Heart right ventricle (tissue), 16 donors: ENCODE data around the gene FCER2. TPM values are rescaled to one million over a fixed set of nuclear protein-coding genes. Genes with fewer than 3 reads are reported as not detected.

ENCODE experiments used
- ATAC-seq, 8 donors: fragments of 200-7000 bp; cut with Tn5 transposase; one replicate each; pipeline ENCODE4 v1.9.1; 2020; ENCODE audit warnings: mild to moderate bottlenecking in 8 of 8, moderate library complexity in 8 of 8, moderate number of reproducible peaks in 1 of 8
- DNase-seq, 2 donors: peaks; one replicate each; pipeline ENCODE4 v3.0.0-alpha.2; 2020
- H3K27ac ChIP-seq, 10 donors: fragments of 200-600 bp; sonication (generic) in 2 of 10; one replicate each; pipeline versions ENCODE4 v1.5.0 to v1.8.0; 2020 to 2022; ENCODE audit warnings: mild to moderate bottlenecking in 3 of 10
- H3K27me3 ChIP-seq, 7 donors: fragments of 200-600 bp; one replicate each; pipeline ENCODE4 v1.8.0; 2021 to 2022; ENCODE audit warnings: mild to moderate bottlenecking in 2 of 7
- H3K36me3 ChIP-seq, 9 donors: fragments of 200-600 bp; sonication (generic) in 1 of 9; one replicate each; pipeline versions ENCODE4 v1.5.0 to v1.8.0; 2020 to 2022; ENCODE audit warnings: mild to moderate bottlenecking in 2 of 9
- H3K4me1 ChIP-seq, 9 donors: fragments of 200-600 bp; sonication (generic) in 1 of 9; one replicate each; pipeline versions ENCODE4 v1.5.0 to v1.8.0; 2020 to 2022; ENCODE audit warnings: mild to moderate bottlenecking in 4 of 9
- H3K4me3 ChIP-seq, 10 donors: fragments of 200-600 bp; sonication (generic) in 2 of 10; one replicate each; pipeline versions ENCODE4 v1.5.0 to v1.8.0; 2020 to 2022; ENCODE audit warnings: mild to moderate bottlenecking in 7 of 10, moderate library complexity in 2 of 10
- H3K9me3 ChIP-seq, 11 donors: fragments of 200-600 bp in 10 of 11; sonication (generic) in 2 of 11; one replicate each; pipeline versions ENCODE4 v1.5.0 to v1.8.0; 2013 to 2022; ENCODE audit warnings: mild to moderate bottlenecking in 2 of 11, control low read depth in 1 of 11, moderate library complexity in 1 of 11
- WGBS, 2 donors: extraction: QIAGEN DNeasy Blood & Tissue Kit; methylation state at CpG; one replicate each; pipeline ENCODE4 v1.1.7; 2013; ENCODE audit warnings: inconsistent platforms in 1 of 2; 5-methylcytosine and 5-hydroxymethylcytosine counted together
- intact Hi-C, 10 donors: fragments of 100-400 bp; cut with DNase I; formaldehyde crosslinking; loops; one replicate each; pipeline versions ENCODE4 v1.11.1 to v1.14.2; 2022
- polyA plus RNA-seq, 2 donors: library from polyadenylated mRNA; stranded (reverse); fragments of 200-250 nt; gene quantifications; one replicate each; pipeline ENCODE4 v1.2.3, GENCODE V29; 2013
- total RNA-seq, 10 donors: library from RNA; stranded (reverse); fragmentation: NEBNext Ultra II Directional in 3 of 10; extraction: Animal tissue kit (Norgen Biotek cat#: 25700) in 3 of 10; gene quantifications; one replicate each; pipeline versions ENCODE4 v1.2.1 to v1.2.4, GENCODE V29; 2021 to 2023
- TF ChIP-seq, protein P1 (sequence below), 9 donors: fragments of 200-600 bp; sonication (generic) in 2 of 9; IDR thresholded peaks; one replicate each; pipeline versions ENCODE4 v1.5.0 to v1.8.0; 2021 to 2022; ENCODE audit warnings: antibody characterized with exemption in 9 of 9, mild to moderate bottlenecking in 5 of 9, moderate library complexity in 1 of 9
- donor health status: Arrhythmogenic right ventricular cardiomyopathy.
- donor health status: ischemic (EF 13 %, LVEDD 7.1; RV severe dilation, severe dysfunction).
- donor health status: healthy with polysubstance abuse.
- donor health status: DM: no; HTN: yes; CAD: no.
- donor health status: DM: no; HTN: no; CAD: no.
- donor health status: ischemic (EF 25% LVEDD 6.9; RV normal size, moderate dysfunction).
- donor health status: ischemic (EF 25% LVEDD 5.7; RV mildly dilated, moderate dysfunction).
- donor health status: healthy.
- donor health status: DM: yes; HTN: yes; CAD: no.
- donor health status: Ischemic cardiomyopathy.
- donor health status: ischemic (EF 35%, LVEDD 5.7; RV mildly dilated, moderate dysfunction).
- donor health status: nonischemic (EF 11% LVEDD 7.7; RV severe dilation, severe dysfunction).
- donor health status: DM: yes; HTN: yes; CAD: no.
- donor health status: PGD.
- donor health status: ischemic (EF 29% LVEDD 5.4; RV normal size, mild dysfunction).
- donor health status: nonischemic (EF 23%, LVEDD 6.1; RV moderate dilation, normal function).

FCER2 gene
- total and polyA plus RNA-seq, 12 donors = 0.13 to 1.0 (median 0.44) TPM; not detected in 5

DNA sequence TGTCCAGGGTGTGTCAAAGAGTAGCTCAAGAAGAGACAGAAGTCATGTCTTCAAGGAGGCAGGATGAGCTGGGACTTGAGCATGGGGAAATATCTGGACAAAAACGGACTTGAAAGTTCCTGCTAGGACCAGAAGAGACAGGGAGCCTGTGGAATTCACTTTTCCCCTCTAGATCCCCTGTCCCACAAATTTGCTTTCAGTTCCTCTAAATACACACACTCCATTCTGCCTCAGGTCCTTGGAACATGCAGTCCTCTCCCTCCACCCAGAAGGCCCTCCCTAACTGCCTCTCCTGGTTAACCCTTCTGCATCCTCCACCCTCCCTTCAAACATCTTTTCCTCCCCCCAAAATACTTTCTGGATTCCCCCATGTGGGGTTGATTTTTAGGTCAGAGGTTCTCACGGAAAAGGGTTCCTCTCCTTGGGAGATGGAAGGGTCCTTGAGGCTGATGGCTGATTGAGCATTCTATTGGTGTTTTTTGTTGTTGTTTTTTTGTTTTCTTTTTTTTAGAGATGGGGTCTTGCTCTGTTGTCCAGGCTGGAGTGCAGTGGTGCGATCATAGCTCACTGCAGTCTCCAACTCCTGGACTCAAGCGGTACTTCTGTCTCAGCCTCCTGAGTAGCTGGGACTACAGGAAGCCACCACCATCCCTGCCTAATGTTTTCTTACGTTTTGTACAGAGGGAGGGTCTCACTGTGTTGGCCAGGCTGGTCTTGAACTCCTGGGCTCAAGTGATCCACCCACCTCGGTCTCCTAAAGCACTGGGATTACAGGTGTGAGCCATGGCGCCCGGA lies 40.0 kb downstream of the FCER2 start:
- intact Hi-C loops = no loop called here
- peaks cover 0 to 38% (median 7%) of the 10 kb centered on the region in 7 donors for H3K27me3 ChIP-seq
- H3K4me1 ChIP-seq = peaks cover 0 to 15% (median 0%) of the 10 kb centered on the region in 9 donors
- no peaks in the 10 kb centered on the region for H3K9me3 ChIP-seq
- H3K36me3 ChIP-seq = no peaks in the 10 kb centered on the region
- 75 to 76% methylated on average over 8 of the region's 8 CpGs for WGBS, 2 donors
- no peak overlapping the region for H3K27ac ChIP-seq
- no peak overlapping the region for H3K4me3 ChIP-seq
- ATAC-seq (no peak), DNase-seq (no peak)
- TF ChIP-seq, protein P1, sequence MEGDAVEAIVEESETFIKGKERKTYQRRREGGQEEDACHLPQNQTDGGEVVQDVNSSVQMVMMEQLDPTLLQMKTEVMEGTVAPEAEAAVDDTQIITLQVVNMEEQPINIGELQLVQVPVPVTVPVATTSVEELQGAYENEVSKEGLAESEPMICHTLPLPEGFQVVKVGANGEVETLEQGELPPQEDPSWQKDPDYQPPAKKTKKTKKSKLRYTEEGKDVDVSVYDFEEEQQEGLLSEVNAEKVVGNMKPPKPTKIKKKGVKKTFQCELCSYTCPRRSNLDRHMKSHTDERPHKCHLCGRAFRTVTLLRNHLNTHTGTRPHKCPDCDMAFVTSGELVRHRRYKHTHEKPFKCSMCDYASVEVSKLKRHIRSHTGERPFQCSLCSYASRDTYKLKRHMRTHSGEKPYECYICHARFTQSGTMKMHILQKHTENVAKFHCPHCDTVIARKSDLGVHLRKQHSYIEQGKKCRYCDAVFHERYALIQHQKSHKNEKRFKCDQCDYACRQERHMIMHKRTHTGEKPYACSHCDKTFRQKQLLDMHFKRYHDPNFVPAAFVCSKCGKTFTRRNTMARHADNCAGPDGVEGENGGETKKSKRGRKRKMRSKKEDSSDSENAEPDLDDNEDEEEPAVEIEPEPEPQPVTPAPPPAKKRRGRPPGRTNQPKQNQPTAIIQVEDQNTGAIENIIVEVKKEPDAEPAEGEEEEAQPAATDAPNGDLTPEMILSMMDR (IDR thresholded peaks at IDR 0.05) = no peak

- Histone ChIP-seq H3K4me3 (no peak overlapping the region), H3K9me3 (no peaks in the 10 kb centered on the region), H3K27me3 (peaks cover 0 to 29% (median 7%) of the 10 kb centered on the region in 7 donors), H3K36me3 (no peaks in the 10 kb centered on the region), H3K4me1 (peaks cover 0 to 28% (median 0%) of the 10 kb centered on the region in 9 donors), H3K27ac (peak overlapping the region in 1 of 10 donors; percentile 84)
- WGBS, 2 donors = 32 to 38% methylated on average over 9 of the region's 9 CpGs
- ATAC-seq = no peak
- TF ChIP-seq, protein P1 (IDR thresholded peaks at IDR 0.05) = no peak
- intact Hi-C loops = loop anchor here in 2 of 10 donors (10.0 kb wide), 1 partner anchor 137 kb away; no protein-coding TSS in a partner anchor
- DNase-seq = no peak
These were observed 43.7 kb downstream of the FCER2 start for GRCh38 chr19:7658219-7658686.

GRCh38 chr19:7657131-7657751 lies 44.7 kb downstream of the FCER2 start:
- 42 to 44% methylated on average over 14 of the region's 14 CpGs for WGBS, 2 donors
- TF ChIP-seq, protein P1 (IDR thresholded peaks at IDR 0.05) = no peak
- Histone ChIP-seq H3K4me3 (peak overlapping the region in 1 of 10 donors; percentile 18), H3K36me3 (no peaks in the 10 kb centered on the region), H3K27me3 (peaks cover 0 to 22% (median 1%) of the 10 kb centered on the region in 7 donors), H3K9me3 (no peaks in the 10 kb centered on the region), H3K27ac (peak overlapping the region in 1 of 10 donors; percentile 84), H3K4me1 (peaks cover 0 to 31% (median 0%) of the 10 kb centered on the region in 9 donors)
- peak in 2 of 8 donors; percentile 33 to 52 for ATAC-seq
- intact Hi-C loops = loop anchor here in 2 of 10 donors (10.0 kb wide), 1 partner anchor 138 kb away; no protein-coding TSS in a partner anchor
- DNase-seq = no peak

DNA sequence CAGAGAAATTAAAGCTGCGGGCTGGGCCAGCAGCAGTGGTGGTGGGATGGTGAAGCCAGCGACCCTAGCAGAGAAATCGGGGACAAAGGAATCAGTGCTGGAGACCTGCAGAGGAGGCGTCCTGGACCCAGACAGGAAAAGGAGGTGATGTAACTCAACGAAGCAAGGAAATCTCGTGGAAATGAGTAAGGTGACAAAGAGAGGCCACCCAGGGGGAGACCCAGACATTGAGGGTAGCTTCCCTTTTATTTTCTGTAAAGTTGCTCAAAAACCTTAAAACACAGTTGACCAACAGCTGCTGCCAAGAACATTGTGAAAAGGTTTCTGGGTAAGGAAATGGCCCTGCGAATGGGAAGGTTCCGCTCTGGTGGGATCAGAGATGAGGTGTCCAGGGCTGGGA lies 46.4 kb downstream of the FCER2 start:
- peaks cover 0 to 37% (median 0%) of the 10 kb centered on the region in 9 donors for H3K4me1 ChIP-seq
- no peaks in the 10 kb centered on the region for H3K9me3 ChIP-seq
- peak overlapping the region in 1 of 10 donors; percentile 84 for H3K27ac ChIP-seq
- H3K4me3 ChIP-seq = no peak overlapping the region
- WGBS, 2 donors = 57 to 62% methylated on average over 8 of the region's 8 CpGs
- TF ChIP-seq, protein P1 (IDR thresholded peaks at IDR 0.05) = no peak
- H3K27me3 ChIP-seq = peaks cover 0 to 18% (median 0%) of the 10 kb centered on the region in 7 donors
- DNase-seq (no peak), ATAC-seq (no peak)
- intact Hi-C loops = loop anchor here in 2 of 10 donors (10.0 kb wide), 1 partner anchor 139 kb away; no protein-coding TSS in a partner anchor
- H3K36me3 ChIP-seq = no peaks in the 10 kb centered on the region
